PC-3 (cell line): ENCODE results near the gene NOL11.

Source experiments
- EZH2 ChIP-seq: fragments of 300-600 bp; sonication (generic); IDR thresholded peaks from one replicate; pipeline ENCODE4 v1.6.1; 2017; ENCODE audit warnings: antibody characterized with exemption, mild to moderate bottlenecking, low read length; ENCODE audit not compliant: unreplicated experiment
- EZH2phosphoT487 ChIP-seq: fragments of 300-600 bp; sonication (generic); IDR thresholded peaks from 2 replicates; pipeline ENCODE4 v1.6.1; 2018; ENCODE audit warnings: mild to moderate bottlenecking, antibody characterized with exemption, low read length, borderline replicate concordance
- TF ChIP-seq, protein P1 (sequence below): fragments of 300-600 bp; sonication (generic); conservative IDR thresholded peaks from 2 replicates; pipeline ENCODE4 v1.5.1; 2017; ENCODE audit warnings: antibody characterized with exemption, low read depth, mild to moderate bottlenecking, low read length

- TF ChIP-seq, protein P1, sequence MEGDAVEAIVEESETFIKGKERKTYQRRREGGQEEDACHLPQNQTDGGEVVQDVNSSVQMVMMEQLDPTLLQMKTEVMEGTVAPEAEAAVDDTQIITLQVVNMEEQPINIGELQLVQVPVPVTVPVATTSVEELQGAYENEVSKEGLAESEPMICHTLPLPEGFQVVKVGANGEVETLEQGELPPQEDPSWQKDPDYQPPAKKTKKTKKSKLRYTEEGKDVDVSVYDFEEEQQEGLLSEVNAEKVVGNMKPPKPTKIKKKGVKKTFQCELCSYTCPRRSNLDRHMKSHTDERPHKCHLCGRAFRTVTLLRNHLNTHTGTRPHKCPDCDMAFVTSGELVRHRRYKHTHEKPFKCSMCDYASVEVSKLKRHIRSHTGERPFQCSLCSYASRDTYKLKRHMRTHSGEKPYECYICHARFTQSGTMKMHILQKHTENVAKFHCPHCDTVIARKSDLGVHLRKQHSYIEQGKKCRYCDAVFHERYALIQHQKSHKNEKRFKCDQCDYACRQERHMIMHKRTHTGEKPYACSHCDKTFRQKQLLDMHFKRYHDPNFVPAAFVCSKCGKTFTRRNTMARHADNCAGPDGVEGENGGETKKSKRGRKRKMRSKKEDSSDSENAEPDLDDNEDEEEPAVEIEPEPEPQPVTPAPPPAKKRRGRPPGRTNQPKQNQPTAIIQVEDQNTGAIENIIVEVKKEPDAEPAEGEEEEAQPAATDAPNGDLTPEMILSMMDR, result no peak
- TF ChIP-seq EZH2 (no peak), EZH2phosphoT487 (no peak)
Measured at GRCh38 chr17:67679721-67680120, 38.0 kb upstream of the NOL11 start.
